ENCODE results near the gene YJU2.

Gene YJU2

DNA sequence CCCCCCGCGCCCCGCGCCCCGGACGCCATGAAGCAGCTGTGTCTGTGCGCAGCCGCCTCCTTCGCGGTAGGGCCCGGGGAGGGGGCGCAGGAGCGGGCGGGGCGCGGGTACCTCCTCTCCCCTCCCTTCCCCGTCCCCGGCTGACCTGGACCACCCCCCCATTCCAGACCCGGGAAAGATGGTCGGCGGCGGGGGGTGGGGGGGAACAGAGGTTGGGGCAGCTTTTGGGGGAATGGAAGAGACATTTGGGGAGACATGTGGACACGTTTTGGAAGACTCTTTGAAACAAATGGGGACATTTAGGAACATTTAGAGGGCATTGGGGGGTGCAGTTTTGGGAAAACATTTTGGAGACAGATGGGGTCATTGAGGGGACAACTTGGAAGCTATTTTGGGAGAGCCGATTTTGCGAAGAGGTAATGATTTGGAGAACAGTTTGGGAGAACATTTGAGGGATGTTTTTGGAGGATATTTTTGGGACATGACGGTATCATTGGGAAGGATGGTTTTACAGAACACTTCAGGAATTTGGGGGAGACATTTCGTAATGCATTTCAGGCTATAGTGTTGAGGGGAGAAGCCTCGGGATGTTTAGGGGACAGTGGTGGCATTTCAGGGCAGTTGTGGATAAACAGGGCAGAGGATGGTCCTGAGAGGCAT lies 48.3 kb upstream of the YJU2 start:
- H2AFZ ChIP-seq (ENCODE audit: low read length), result no peak overlapping the region
- TF ChIP-seq EZH2phosphoT487 (IDR thresholded peaks at IDR 0.05; ENCODE audit: borderline replicate concordance), result no peak
- H3K4me3 ChIP-seq (ENCODE audit: low read length, poor library complexity, severe bottlenecking), result no peak overlapping the region
- H4K20me1 ChIP-seq (ENCODE audit: insufficient read depth, low read length, poor library complexity, severe bottlenecking), result no peaks in the 10 kb centered on the region
- H3K4me1 ChIP-seq (ENCODE audit: insufficient read depth, low read length, poor library complexity, severe bottlenecking), result no peaks in the 10 kb centered on the region
- H3F3A ChIP-seq (ENCODE audit: low read depth), result no peaks in the 10 kb centered on the region
- H3K9me3 ChIP-seq (ENCODE audit: insufficient read depth, low read depth, low read length), result no peaks in the 10 kb centered on the region
- H3K9me2 ChIP-seq (replicated peaks; ENCODE audit: low read depth, low read length), result no peaks in the 10 kb centered on the region
- H3K4me2 ChIP-seq (ENCODE audit: low read depth, low read length, poor library complexity, severe bottlenecking), result no peak overlapping the region
- no peaks in the 10 kb centered on the region for H3K36me3 ChIP-seq (ENCODE audit: insufficient read depth, low read length)
- no peak overlapping the region for H3K9ac ChIP-seq (ENCODE audit: low read depth, low read length, poor library complexity, severe bottlenecking)
- H3K27me3 ChIP-seq (ENCODE audit: insufficient read depth, low read length, poor library complexity, severe bottlenecking), result no peaks in the 10 kb centered on the region
- no peaks in the 10 kb centered on the region for H3K79me2 ChIP-seq (ENCODE audit: insufficient read depth, low read length)

DNA sequence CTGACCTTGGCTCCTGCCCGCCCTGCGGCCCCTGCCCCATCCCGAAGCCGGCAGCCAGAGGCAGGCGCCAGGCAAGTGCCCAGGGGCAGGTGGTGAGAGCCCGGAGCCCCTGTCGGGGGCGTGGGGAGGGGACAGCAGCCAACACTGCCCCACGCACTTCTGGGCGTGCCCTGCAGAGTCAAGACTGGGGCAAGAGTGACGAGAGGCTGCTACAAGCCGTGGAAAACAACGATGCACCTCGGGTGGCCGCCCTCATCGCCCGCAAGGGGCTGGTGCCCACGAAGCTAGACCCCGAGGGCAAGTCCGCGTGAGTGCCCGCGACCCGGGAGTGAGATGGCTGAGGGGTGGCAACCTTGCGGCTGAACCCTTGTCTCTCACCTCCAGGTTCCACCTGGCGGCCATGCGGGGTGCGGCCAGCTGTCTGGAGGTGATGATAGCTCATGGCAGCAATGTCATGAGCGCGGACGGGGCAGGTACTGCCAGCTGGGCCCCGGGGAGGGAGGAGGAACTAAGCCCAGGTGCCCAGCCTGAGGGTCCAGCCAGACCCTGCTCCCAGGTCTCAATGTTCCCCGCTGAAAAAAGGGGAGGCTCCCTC lies 47.1 kb upstream of the YJU2 start:
- H3K4me1 ChIP-seq (ENCODE audit: insufficient read depth, low read length, poor library complexity, severe bottlenecking), result no peaks in the 10 kb centered on the region
- H2AFZ ChIP-seq (ENCODE audit: low read length), result no peak overlapping the region
- no peaks in the 10 kb centered on the region for H3K27me3 ChIP-seq (ENCODE audit: insufficient read depth, low read length, poor library complexity, severe bottlenecking)
- H3K9me3 ChIP-seq (ENCODE audit: insufficient read depth, low read depth, low read length), result no peaks in the 10 kb centered on the region
- no peaks in the 10 kb centered on the region for H3K9me2 ChIP-seq (replicated peaks; ENCODE audit: low read depth, low read length)
- no peaks in the 10 kb centered on the region for H3F3A ChIP-seq (ENCODE audit: low read depth)
- no peaks in the 10 kb centered on the region for H3K36me3 ChIP-seq (ENCODE audit: insufficient read depth, low read length)
- H3K9ac ChIP-seq (ENCODE audit: low read depth, low read length, poor library complexity, severe bottlenecking), result no peak overlapping the region
- no peaks in the 10 kb centered on the region for H4K20me1 ChIP-seq (ENCODE audit: insufficient read depth, low read length, poor library complexity, severe bottlenecking)
- no peak for TF ChIP-seq EZH2phosphoT487 (IDR thresholded peaks at IDR 0.05; ENCODE audit: borderline replicate concordance)
- TF ChIP-seq, protein P1, sequence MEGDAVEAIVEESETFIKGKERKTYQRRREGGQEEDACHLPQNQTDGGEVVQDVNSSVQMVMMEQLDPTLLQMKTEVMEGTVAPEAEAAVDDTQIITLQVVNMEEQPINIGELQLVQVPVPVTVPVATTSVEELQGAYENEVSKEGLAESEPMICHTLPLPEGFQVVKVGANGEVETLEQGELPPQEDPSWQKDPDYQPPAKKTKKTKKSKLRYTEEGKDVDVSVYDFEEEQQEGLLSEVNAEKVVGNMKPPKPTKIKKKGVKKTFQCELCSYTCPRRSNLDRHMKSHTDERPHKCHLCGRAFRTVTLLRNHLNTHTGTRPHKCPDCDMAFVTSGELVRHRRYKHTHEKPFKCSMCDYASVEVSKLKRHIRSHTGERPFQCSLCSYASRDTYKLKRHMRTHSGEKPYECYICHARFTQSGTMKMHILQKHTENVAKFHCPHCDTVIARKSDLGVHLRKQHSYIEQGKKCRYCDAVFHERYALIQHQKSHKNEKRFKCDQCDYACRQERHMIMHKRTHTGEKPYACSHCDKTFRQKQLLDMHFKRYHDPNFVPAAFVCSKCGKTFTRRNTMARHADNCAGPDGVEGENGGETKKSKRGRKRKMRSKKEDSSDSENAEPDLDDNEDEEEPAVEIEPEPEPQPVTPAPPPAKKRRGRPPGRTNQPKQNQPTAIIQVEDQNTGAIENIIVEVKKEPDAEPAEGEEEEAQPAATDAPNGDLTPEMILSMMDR (conservative IDR thresholded peaks at IDR 0.05; ENCODE audit: low read length), result no peak
- no peaks in the 10 kb centered on the region for H3K79me2 ChIP-seq (ENCODE audit: insufficient read depth, low read length)
- no peak overlapping the region for H3K4me2 ChIP-seq (ENCODE audit: low read depth, low read length, poor library complexity, severe bottlenecking)
- no peak overlapping the region for H3K4me3 ChIP-seq (ENCODE audit: low read length, poor library complexity, severe bottlenecking)

DNA sequence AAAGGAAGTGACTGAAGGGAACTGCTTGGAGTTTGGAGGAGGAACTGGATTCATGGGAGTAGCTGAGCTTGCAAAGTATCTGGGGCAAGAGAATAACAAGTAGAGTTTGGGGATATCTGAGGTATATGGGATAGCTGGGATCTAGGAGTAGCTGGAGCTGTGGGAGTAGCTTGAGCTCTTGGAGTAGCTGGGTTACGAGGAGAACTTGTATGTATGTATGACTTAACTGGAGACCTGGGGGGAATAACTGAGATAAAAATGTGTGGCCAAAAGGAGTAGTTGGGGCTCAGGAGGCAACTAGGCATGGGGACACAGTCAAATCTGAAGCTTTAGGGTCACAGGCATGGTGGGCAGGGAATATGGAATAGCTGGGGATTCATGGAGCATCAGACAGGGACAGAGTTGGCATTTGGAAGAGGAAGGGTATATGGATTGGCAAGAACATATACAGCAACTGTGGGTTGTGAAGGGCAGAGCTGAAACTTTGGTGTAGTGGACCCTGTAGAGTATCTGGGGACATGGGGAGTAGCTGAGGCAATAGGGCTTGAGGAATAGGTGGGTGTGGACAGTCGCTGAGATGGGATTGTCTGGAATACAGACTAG lies 45.8 kb upstream of the YJU2 start:
- Histone ChIP-seq H3K4me3 (ENCODE audit: low read length, poor library complexity, severe bottlenecking) (no peak overlapping the region), H3K9ac (ENCODE audit: low read depth, low read length, poor library complexity, severe bottlenecking) (no peak overlapping the region), H4K20me1 (ENCODE audit: insufficient read depth, low read length, poor library complexity, severe bottlenecking) (no peaks in the 10 kb centered on the region), H3K9me3 (ENCODE audit: insufficient read depth, low read depth, low read length) (no peaks in the 10 kb centered on the region), H3K4me2 (ENCODE audit: low read depth, low read length, poor library complexity, severe bottlenecking) (no peak overlapping the region), H3K36me3 (ENCODE audit: insufficient read depth, low read length) (no peaks in the 10 kb centered on the region), H3K79me2 (ENCODE audit: insufficient read depth, low read length) (no peaks in the 10 kb centered on the region), H3K9me2 (replicated peaks; ENCODE audit: low read depth, low read length) (no peaks in the 10 kb centered on the region), H3K27me3 (ENCODE audit: insufficient read depth, low read length, poor library complexity, severe bottlenecking) (no peaks in the 10 kb centered on the region), H3F3A (ENCODE audit: low read depth) (no peaks in the 10 kb centered on the region), H3K4me1 (ENCODE audit: insufficient read depth, low read length, poor library complexity, severe bottlenecking) (no peaks in the 10 kb centered on the region), H2AFZ (ENCODE audit: low read length) (no peak overlapping the region)
- no peak for TF ChIP-seq EZH2phosphoT487 (IDR thresholded peaks at IDR 0.05; ENCODE audit: borderline replicate concordance)
- TF ChIP-seq, protein P1 (conservative IDR thresholded peaks at IDR 0.05; ENCODE audit: low read length), result no peak
